ENCODE results near the gene SOD3. TPM values are rescaled to one million over a fixed set of nuclear protein-coding genes. Genes with fewer than 3 reads are reported as not detected.

Gene SOD3
- total and polyA plus RNA-seq, 2 of the 8 experiments (the other 6 are each of a cell fraction or from before 2014, with no cell fraction given): 4.9 TPM

- Histone ChIP-seq H3K27me3 (replicated peaks in 1 of 4; ENCODE audit: control insufficient read depth in 3 of 4, extremely low read depth in 1 of 4, insufficient read depth in 3 of 4, low read length in 3 of 4) (peaks cover 2 to 19% (median 15%) of the 10 kb centered on the region in 4 experiments), H3K18ac (ENCODE audit: extremely low read depth, low read length) (no peak overlapping the region), H3K56ac (replicated peaks; ENCODE audit: insufficient read length, low read depth, low read length) (no peak overlapping the region), H3K23ac (ENCODE audit: insufficient read length) (no peak overlapping the region), H2BK5ac (ENCODE audit: low read depth, low read length) (no peak overlapping the region), H3K14ac (ENCODE audit: insufficient read length) (no peak overlapping the region), H3K4me1 (replicated peaks in 1 of 4; ENCODE audit: control insufficient read depth in 3 of 4, insufficient read depth in 4 of 4, low read length in 3 of 4) (peaks cover 1 to 18% (median 7%) of the 10 kb centered on the region in 4 experiments; a peak in 5 of 7 replicates), H2AFZ (ENCODE audit: low read length) (no peak overlapping the region), H2BK15ac (ENCODE audit: low read length) (no peak overlapping the region), H2BK20ac (ENCODE audit: low read length) (0 out of 2 replicates have a peak overlapping the region, but pooled peaks have one; percentile 29), H3K36me3 (ENCODE audit: control insufficient read depth in 2 of 4, insufficient read depth in 4 of 4, low read length in 3 of 4) (no peaks in the 10 kb centered on the region), H2BK120ac (replicated peaks; ENCODE audit: low read depth, low read length) (no peak overlapping the region), H3K4me3 (ENCODE audit: extremely low read depth in 1 of 4, insufficient read depth in 2 of 4, low read depth in 3 of 4, low read length in 4 of 4) (no peak overlapping the region), H2AK5ac (ENCODE audit: low read depth, low read length) (no peak overlapping the region), H4K20me1 (replicated peaks in 1 of 2; ENCODE audit: control insufficient read depth in 1 of 2, insufficient read depth in 2 of 2, low read length in 2 of 2) (no peaks in the 10 kb centered on the region), H2BK12ac (ENCODE audit: low read depth, low read length) (no peak overlapping the region), H4K91ac (replicated peaks; ENCODE audit: insufficient read length, low read length) (no peak overlapping the region), H3K27ac (ENCODE audit: low read depth, low read length) (no peak overlapping the region), H4K5ac (ENCODE audit: insufficient read length, low read depth, low read length) (no peak overlapping the region), H3K23me2 (ENCODE audit: low read depth, low read length) (peaks cover 5% of the 10 kb centered on the region; the same call in 1 of the 2 replicates), H3K9me3 (ENCODE audit: insufficient read depth in 2 of 2, low read depth in 1 of 2, low read length in 1 of 2) (no peaks in the 10 kb centered on the region), H3K4me2 (ENCODE audit: insufficient read depth in 1 of 2, low read depth in 2 of 2, low read length in 2 of 2) (peak overlapping the region in 1 of 2 experiments; percentile 56; a peak in 1 of 4 replicates), H3K79me2 (ENCODE audit: control insufficient read depth in 1 of 2, insufficient read depth in 2 of 2, low read length in 2 of 2) (no peaks in the 10 kb centered on the region), H3K4ac (replicated peaks; ENCODE audit: insufficient read length, low read depth, low read length) (no peak overlapping the region), H3K9ac (replicated peaks in 1 of 4; ENCODE audit: extremely low read depth in 1 of 4, low read depth in 3 of 4, low read length in 3 of 4) (no peak overlapping the region), H4K8ac (ENCODE audit: extremely low read depth, insufficient read depth, low read length) (no peak overlapping the region), H3K79me1 (ENCODE audit: low read depth, low read length) (no peaks in the 10 kb centered on the region)
- ChIA-PET POLR2A (ENCODE audit: partially characterized antibody) (interaction anchor here (1.0 to 1.9 kb wide), 4 partner anchors 11 to 281 kb away, joined by 3 to 5 read pairs (median 4); partner anchors contain the start of gene DHX15), CTCF (ENCODE audit: partially characterized antibody) (interaction anchor here (0.8 to 4.5 kb wide), 39 partner anchors 10 to 445 kb away, joined by 3 to 25 read pairs (median 4); no protein-coding TSS in a partner anchor)
- TF ChIP-seq ASH2L (IDR thresholded peaks at IDR 0.05; ENCODE audit: low read length): no peak
- no peak for TF ChIP-seq CEBPB (IDR thresholded peaks at IDR 0.05; ENCODE audit: low read depth, low read length)
- no peak for TF ChIP-seq SAP30 (IDR thresholded peaks at IDR 0.05; ENCODE audit: insufficient read depth, insufficient replicate concordance, low read length)
- no peak for TF ChIP-seq HDAC2 (IDR thresholded peaks at IDR 0.05; ENCODE audit: borderline replicate concordance in 1 of 2, low read depth in 2 of 2, low read length in 2 of 2)
- no peak for TF ChIP-seq MAX (IDR thresholded peaks at IDR 0.05)
- DNase-seq (ENCODE audit: low read depth in 1 of 2, low spot score in 2 of 2) (no peak), FAIRE-seq (no peak)
- WGBS, 2 experiments (ENCODE audit: extremely low coverage in 1 of 2, insufficient coverage in 1 of 2, insufficient read length in 1 of 2, insufficient replicate concordance in 2 of 2, low coverage in 1 of 2, low lambda C conversion rate in 2 of 2, missing lambda C conversion rate in 1 of 2): 75% methylated on average over 4 of the region's 4 CpGs; no CpG with 5 or more reads in 1 of the 2 experiments
These were observed 1.3 kb upstream of the SOD3 start for GRCh38 chr4:24794051-24794450.
